DND-41 (cell line): ENCODE results near the gene SLC1A2.

Source experiments
- ATAC-seq: fragments of 200-7000 bp; cut with Tn5 transposase; 3 replicates; pipeline ENCODE4 v1.9.1; 2021; ENCODE audit warnings: low read depth; ENCODE audit not compliant: insufficient read depth
- DNase-seq: peaks from one replicate; pipeline ENCODE4 v3.0.0-alpha.2; 2020
- H2AFZ ChIP-seq: 2 replicates; pipeline ENCODE4 v1.6.0; 2012; ENCODE audit warnings: low read depth, low read length
- H3K27ac ChIP-seq: 2 replicates; pipeline ENCODE4 v1.5.1; 2012; ENCODE audit warnings: low read length, inconsistent platforms
- H3K27me3 ChIP-seq: fragments of 200-600 bp; sonication (generic); 2 replicates; pipeline ENCODE4 v1.6.0; 2012; ENCODE audit warnings: low read length, mild to moderate bottlenecking, inconsistent platforms; ENCODE audit not compliant: insufficient read depth, poor library complexity
- H3K36me3 ChIP-seq: 2 replicates; pipeline ENCODE4 v1.5.1; 2012; ENCODE audit warnings: low read length, inconsistent platforms; ENCODE audit not compliant: insufficient read depth
- H3K4me1 ChIP-seq: 2 replicates; pipeline ENCODE4 v1.5.1; 2012; ENCODE audit warnings: mild to moderate bottlenecking, low read length; ENCODE audit not compliant: insufficient read depth
- H3K4me2 ChIP-seq: 2 replicates; pipeline ENCODE4 v1.6.0; 2012; ENCODE audit warnings: mild to moderate bottlenecking, moderate library complexity, low read length, inconsistent platforms; ENCODE audit not compliant: insufficient read depth
- H3K4me3 ChIP-seq, 2 experiments: fragments of 200-600 bp in 1 of 2; shearing (Covaris generic) in 1 of 2; 2 replicates each; pipeline ENCODE4 v1.5.1; 2012 to 2016; ENCODE audit warnings: inconsistent platforms in 2 of 2, low read length in 2 of 2, mild to moderate bottlenecking in 2 of 2, low read depth in 1 of 2, moderate library complexity in 1 of 2
- H3K79me2 ChIP-seq: 2 replicates; pipeline ENCODE4 v1.6.0; 2012; ENCODE audit warnings: low read length, inconsistent platforms; ENCODE audit not compliant: insufficient read depth
- H3K9ac ChIP-seq: 2 replicates; pipeline ENCODE4 v1.6.0; 2012; ENCODE audit warnings: low read depth, mild to moderate bottlenecking, inconsistent platforms, low read length, moderate library complexity
- H3K9me3 ChIP-seq: 2 replicates; pipeline ENCODE4 v1.5.1; 2012; ENCODE audit warnings: low read length, moderate library complexity, mild to moderate bottlenecking, inconsistent platforms; ENCODE audit not compliant: insufficient read depth, severe bottlenecking
- H4K20me1 ChIP-seq: 2 replicates; pipeline ENCODE4 v1.6.0; 2012; ENCODE audit warnings: low read length; ENCODE audit not compliant: insufficient read depth
- EZH2 ChIP-seq: IDR thresholded peaks from 3 replicates; pipeline ENCODE4 v1.6.1; 2012; ENCODE audit warnings: borderline replicate concordance, low read depth, mild to moderate bottlenecking, moderate library complexity, low read length, inconsistent platforms; ENCODE audit not compliant: severe bottlenecking
- TF ChIP-seq, protein P1 (sequence below): IDR thresholded peaks from 2 replicates; pipeline ENCODE4 v1.5.1; 2012; ENCODE audit warnings: borderline replicate concordance, low read length, moderate library complexity, mild to moderate bottlenecking; ENCODE audit not compliant: poor library complexity, severe bottlenecking; ENCODE audit errors: extremely low read depth

SLC1A2 gene

DNA sequence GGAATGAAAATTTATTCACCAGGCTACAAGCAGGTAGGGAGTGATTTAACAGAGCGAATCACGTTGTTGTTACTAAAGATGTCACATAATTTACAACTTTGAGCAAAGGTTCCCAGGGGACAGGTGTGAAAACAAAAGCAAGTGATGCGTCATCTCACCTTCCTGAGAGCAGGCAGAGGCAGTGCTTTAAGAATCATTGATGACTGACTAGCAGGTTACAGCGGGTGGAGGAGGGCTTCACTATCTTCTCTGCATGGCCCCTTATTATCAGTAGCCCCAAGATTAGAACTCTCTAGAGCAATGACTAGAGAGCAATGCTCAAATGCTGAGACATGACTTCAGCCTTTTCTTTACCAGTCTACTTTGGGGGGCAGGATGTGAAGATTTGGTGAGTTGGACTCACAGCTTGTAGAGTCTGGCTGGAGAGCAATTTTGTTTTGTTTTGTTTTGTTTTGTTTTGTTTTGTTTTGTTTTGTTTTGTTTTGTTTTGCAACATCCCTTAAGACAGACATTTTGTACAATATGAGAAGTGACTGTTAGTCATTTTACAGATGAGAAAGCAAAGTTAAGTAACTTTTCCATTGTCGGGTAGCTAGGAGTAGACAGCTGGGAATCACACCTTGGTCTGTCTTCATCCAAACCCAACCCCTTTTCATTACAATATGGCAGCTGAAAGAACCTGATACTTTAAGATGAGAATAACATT, 84.8 kb downstream of the SLC1A2 start:
- no peak overlapping the region for H3K4me2 ChIP-seq

GRCh38 chr11:35332524-35332923, 86.8 kb downstream of the SLC1A2 start:
- no peak overlapping the region for H3K27ac ChIP-seq
- H4K20me1 ChIP-seq: no peaks in the 10 kb centered on the region
- TF ChIP-seq, protein P1, sequence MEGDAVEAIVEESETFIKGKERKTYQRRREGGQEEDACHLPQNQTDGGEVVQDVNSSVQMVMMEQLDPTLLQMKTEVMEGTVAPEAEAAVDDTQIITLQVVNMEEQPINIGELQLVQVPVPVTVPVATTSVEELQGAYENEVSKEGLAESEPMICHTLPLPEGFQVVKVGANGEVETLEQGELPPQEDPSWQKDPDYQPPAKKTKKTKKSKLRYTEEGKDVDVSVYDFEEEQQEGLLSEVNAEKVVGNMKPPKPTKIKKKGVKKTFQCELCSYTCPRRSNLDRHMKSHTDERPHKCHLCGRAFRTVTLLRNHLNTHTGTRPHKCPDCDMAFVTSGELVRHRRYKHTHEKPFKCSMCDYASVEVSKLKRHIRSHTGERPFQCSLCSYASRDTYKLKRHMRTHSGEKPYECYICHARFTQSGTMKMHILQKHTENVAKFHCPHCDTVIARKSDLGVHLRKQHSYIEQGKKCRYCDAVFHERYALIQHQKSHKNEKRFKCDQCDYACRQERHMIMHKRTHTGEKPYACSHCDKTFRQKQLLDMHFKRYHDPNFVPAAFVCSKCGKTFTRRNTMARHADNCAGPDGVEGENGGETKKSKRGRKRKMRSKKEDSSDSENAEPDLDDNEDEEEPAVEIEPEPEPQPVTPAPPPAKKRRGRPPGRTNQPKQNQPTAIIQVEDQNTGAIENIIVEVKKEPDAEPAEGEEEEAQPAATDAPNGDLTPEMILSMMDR: no peak
- no peak for TF ChIP-seq EZH2
- H3K36me3 ChIP-seq: no peaks in the 10 kb centered on the region
- no peak overlapping the region for H3K4me2 ChIP-seq
- DNase-seq (no peak), ATAC-seq (no peak)
- no peaks in the 10 kb centered on the region for H3K79me2 ChIP-seq
- peaks cover 3% of the 10 kb centered on the region for H3K27me3 ChIP-seq
- no peak overlapping the region for H3K9ac ChIP-seq
- no peak overlapping the region for H2AFZ ChIP-seq
- no peaks in the 10 kb centered on the region for H3K9me3 ChIP-seq
- no peaks in the 10 kb centered on the region for H3K4me1 ChIP-seq
- H3K4me3 ChIP-seq: no peak overlapping the region

More for the DNA sequence above, 84.8 kb downstream of the SLC1A2 start:
- Histone ChIP-seq H3K9me3 (no peaks in the 10 kb centered on the region), H3K27me3 (peaks cover 7% of the 10 kb centered on the region), H3K4me1 (no peaks in the 10 kb centered on the region), H3K36me3 (no peaks in the 10 kb centered on the region), H3K27ac (no peak overlapping the region), H3K9ac (no peak overlapping the region), H4K20me1 (no peaks in the 10 kb centered on the region), H3K79me2 (no peaks in the 10 kb centered on the region), H2AFZ (no peak overlapping the region), H3K4me3 (no peak overlapping the region)
- DNase-seq (no peak), ATAC-seq (no peak)
- TF ChIP-seq, protein P1: no peak
- TF ChIP-seq EZH2: no peak

GRCh38 chr11:35330931-35331330, 88.4 kb downstream of the SLC1A2 start:
- Histone ChIP-seq H3K4me3 (no peak overlapping the region), H3K4me1 (no peaks in the 10 kb centered on the region), H4K20me1 (no peaks in the 10 kb centered on the region), H3K36me3 (no peaks in the 10 kb centered on the region), H3K27me3 (peaks cover 3% of the 10 kb centered on the region), H3K9ac (no peak overlapping the region), H3K27ac (no peak overlapping the region), H3K79me2 (no peaks in the 10 kb centered on the region), H3K9me3 (no peaks in the 10 kb centered on the region), H3K4me2 (no peak overlapping the region), H2AFZ (no peak overlapping the region)
- ATAC-seq (no peak), DNase-seq (no peak)
- TF ChIP-seq, protein P1: no peak
- no peak for TF ChIP-seq EZH2
